Osteoblast (primary cell): ENCODE measurements around the gene FXYD1. TPM values are rescaled to one million over a fixed set of nuclear protein-coding genes. Genes with fewer than 3 reads are reported as not detected.
"Not testable (repeated sequence)": the region's sequence is repeated elsewhere in the genome, so short reads cannot be mapped to it uniquely, and the experiment has no call there.

Experiments
- DNase-seq: peaks from one replicate; pipeline ENCODE4 v3.0.0; 2011; ENCODE audit warnings: low spot score, mixed read lengths; ENCODE audit not compliant: insufficient read length; ENCODE audit errors: missing footprints
- H2AFZ ChIP-seq: 2 replicates; pipeline ENCODE4 v1.6.0; 2011; ENCODE audit warnings: mild to moderate bottlenecking, low read length
- H3K27ac ChIP-seq: 2 replicates; pipeline ENCODE4 v1.5.1; 2011; ENCODE audit warnings: mild to moderate bottlenecking, low read depth, low read length, moderate library complexity
- H3K27me3 ChIP-seq: 2 replicates; pipeline ENCODE4 v1.6.0; 2012; ENCODE audit warnings: mild to moderate bottlenecking, control low read depth, inconsistent platforms, low read length, moderate library complexity; ENCODE audit not compliant: insufficient read depth
- H3K36me3 ChIP-seq: 2 replicates; pipeline ENCODE4 v1.5.1; 2011; ENCODE audit warnings: mild to moderate bottlenecking, low read length, control low read depth, moderate library complexity; ENCODE audit not compliant: insufficient read depth
- H3K4me1 ChIP-seq: 2 replicates; pipeline ENCODE4 v1.5.1; 2011; ENCODE audit warnings: mild to moderate bottlenecking, low read length, control low read depth, moderate library complexity; ENCODE audit not compliant: insufficient read depth
- H3K4me2 ChIP-seq: 2 replicates; pipeline ENCODE4 v1.6.0; 2011; ENCODE audit warnings: mild to moderate bottlenecking, low read length; ENCODE audit not compliant: insufficient read depth
- H3K4me3 ChIP-seq: fragments of 200-600 bp; sonication (generic); 3 replicates; pipeline ENCODE4 v1.5.1; 2012; ENCODE audit warnings: mild to moderate bottlenecking, low read length, inconsistent platforms; ENCODE audit not compliant: insufficient read depth
- H3K79me2 ChIP-seq: 2 replicates; pipeline ENCODE4 v1.6.0; 2012; ENCODE audit warnings: mild to moderate bottlenecking, low read length, control low read depth, inconsistent platforms; ENCODE audit not compliant: insufficient read depth
- H3K9me3 ChIP-seq: 2 replicates; pipeline ENCODE4 v1.5.1; 2011; ENCODE audit warnings: low read depth, low read length, control low read depth
- H4K20me1 ChIP-seq: 2 replicates; pipeline ENCODE4 v1.6.0; 2012; ENCODE audit warnings: mild to moderate bottlenecking, low read length, control low read depth; ENCODE audit not compliant: insufficient read depth
- CTCF ChIP-seq: IDR thresholded peaks from 2 replicates; pipeline ENCODE4 v1.5.1; 2011; ENCODE audit warnings: mild to moderate bottlenecking, low read depth, low read length, moderate library complexity; ENCODE audit errors: extremely low read depth
- total RNA-seq: library from RNA; depleted of rRNA; stranded (reverse); fragments of >200 nt; gene quantifications from 2 replicates; pipeline ENCODE4 v1.2.3, GENCODE V29; 2012

FXYD1 gene
- total RNA-seq, 1 donor = not detected

GRCh38 chr19:35103614-35104013, 35.0 kb upstream of the FXYD1 start:
- not testable (repeated sequence) for H3K79me2 ChIP-seq, H3K4me2 ChIP-seq, H3K9me3 ChIP-seq, H3K4me3 ChIP-seq, DNase-seq, H4K20me1 ChIP-seq, H3K27me3 ChIP-seq, H2AFZ ChIP-seq, H3K27ac ChIP-seq, H3K4me1 ChIP-seq, H3K36me3 ChIP-seq

GRCh38 chr19:35104361-35104760, 34.3 kb upstream of the FXYD1 start:
- Histone ChIP-seq H2AFZ (no peak overlapping the region), H3K4me3 (no peak overlapping the region), H3K27me3 (no peaks in the 10 kb centered on the region), H3K4me1 (peaks cover 2% of the 10 kb centered on the region), H3K36me3 (no peaks in the 10 kb centered on the region), H4K20me1 (no peaks in the 10 kb centered on the region), H3K4me2 (no peak overlapping the region), H3K27ac (no peak overlapping the region), H3K9me3 (no peaks in the 10 kb centered on the region), H3K79me2 (no peaks in the 10 kb centered on the region)
- DNase-seq = no peak
- TF ChIP-seq CTCF = no peak

- peak; percentile 76 for DNase-seq
- Histone ChIP-seq H3K36me3 (no peaks in the 10 kb centered on the region), H3K9me3 (no peaks in the 10 kb centered on the region), H2AFZ (no peak overlapping the region), H4K20me1 (no peaks in the 10 kb centered on the region), H3K79me2 (no peaks in the 10 kb centered on the region), H3K4me2 (no peak overlapping the region), H3K27ac (no peak overlapping the region), H3K4me3 (no peak overlapping the region), H3K27me3 (no peaks in the 10 kb centered on the region), H3K4me1 (peaks cover 2% of the 10 kb centered on the region)
- TF ChIP-seq CTCF = no peak
Observed at GRCh38 chr19:35105047-35105410, 33.6 kb upstream of the FXYD1 start.

- Histone ChIP-seq H4K20me1 (no peaks in the 10 kb centered on the region), H3K27me3 (no peaks in the 10 kb centered on the region), H2AFZ (no peak overlapping the region), H3K79me2 (no peaks in the 10 kb centered on the region), H3K36me3 (no peaks in the 10 kb centered on the region), H3K4me3 (no peak overlapping the region), H3K4me2 (no peak overlapping the region), H3K9me3 (no peaks in the 10 kb centered on the region), H3K4me1 (peaks cover 2% of the 10 kb centered on the region), H3K27ac (no peak overlapping the region)
- no peak for TF ChIP-seq CTCF
- DNase-seq = peak; percentile 62
Observed at GRCh38 chr19:35105411-35106290, 33.0 kb upstream of the FXYD1 start.
